ENCODE data around the gene STX4.
"Not testable (repeated sequence)": the region's sequence is repeated elsewhere in the genome, so short reads cannot be mapped to it uniquely, and the experiment has no call there.

The STX4 gene

DNA sequence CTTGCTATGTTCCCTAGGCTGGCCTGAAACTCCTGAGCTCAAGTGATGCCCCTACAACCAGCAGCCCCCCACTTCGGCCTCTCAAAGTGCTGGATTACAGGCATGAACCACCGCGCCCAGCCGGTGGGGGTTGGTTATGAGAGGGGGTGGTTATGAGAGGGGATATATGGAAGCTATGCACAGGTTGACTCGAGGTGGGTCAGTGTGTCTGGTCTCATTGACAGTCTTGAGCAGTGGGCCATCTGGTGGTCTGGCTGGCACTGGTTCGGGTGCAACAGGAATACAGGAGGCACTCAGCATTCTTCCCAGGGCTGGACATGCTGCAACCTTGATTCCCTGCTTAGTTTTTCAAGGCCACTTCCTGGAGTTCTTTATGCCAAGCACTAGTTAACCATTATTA, 17.3 kb upstream of the STX4 start:
- Histone ChIP-seq H4K20me1 (ENCODE audit: insufficient read depth, low read length, poor library complexity, severe bottlenecking) (no peaks in the 10 kb centered on the region), H3K4me1 (ENCODE audit: insufficient read depth, low read length, poor library complexity, severe bottlenecking) (peaks cover 2% of the 10 kb centered on the region), H3K4me3 (ENCODE audit: low read length, poor library complexity, severe bottlenecking) (no peak overlapping the region), H3K79me2 (ENCODE audit: insufficient read depth, low read length) (no peaks in the 10 kb centered on the region), H3F3A (ENCODE audit: low read depth) (no peaks in the 10 kb centered on the region), H3K27me3 (ENCODE audit: insufficient read depth, low read length, poor library complexity, severe bottlenecking) (no peaks in the 10 kb centered on the region), H3K9me3 (ENCODE audit: insufficient read depth, low read depth, low read length) (no peaks in the 10 kb centered on the region), H3K9ac (ENCODE audit: low read depth, low read length, poor library complexity, severe bottlenecking) (no peak overlapping the region), H2AFZ (ENCODE audit: low read length) (no peak overlapping the region), H3K36me3 (ENCODE audit: insufficient read depth, low read length) (no peaks in the 10 kb centered on the region), H3K9me2 (replicated peaks; ENCODE audit: low read depth, low read length) (no peaks in the 10 kb centered on the region), H3K4me2 (ENCODE audit: low read depth, low read length, poor library complexity, severe bottlenecking) (no peak overlapping the region)
- no peak for TF ChIP-seq EZH2phosphoT487 (IDR thresholded peaks at IDR 0.05; ENCODE audit: borderline replicate concordance)
- TF ChIP-seq, protein P1, sequence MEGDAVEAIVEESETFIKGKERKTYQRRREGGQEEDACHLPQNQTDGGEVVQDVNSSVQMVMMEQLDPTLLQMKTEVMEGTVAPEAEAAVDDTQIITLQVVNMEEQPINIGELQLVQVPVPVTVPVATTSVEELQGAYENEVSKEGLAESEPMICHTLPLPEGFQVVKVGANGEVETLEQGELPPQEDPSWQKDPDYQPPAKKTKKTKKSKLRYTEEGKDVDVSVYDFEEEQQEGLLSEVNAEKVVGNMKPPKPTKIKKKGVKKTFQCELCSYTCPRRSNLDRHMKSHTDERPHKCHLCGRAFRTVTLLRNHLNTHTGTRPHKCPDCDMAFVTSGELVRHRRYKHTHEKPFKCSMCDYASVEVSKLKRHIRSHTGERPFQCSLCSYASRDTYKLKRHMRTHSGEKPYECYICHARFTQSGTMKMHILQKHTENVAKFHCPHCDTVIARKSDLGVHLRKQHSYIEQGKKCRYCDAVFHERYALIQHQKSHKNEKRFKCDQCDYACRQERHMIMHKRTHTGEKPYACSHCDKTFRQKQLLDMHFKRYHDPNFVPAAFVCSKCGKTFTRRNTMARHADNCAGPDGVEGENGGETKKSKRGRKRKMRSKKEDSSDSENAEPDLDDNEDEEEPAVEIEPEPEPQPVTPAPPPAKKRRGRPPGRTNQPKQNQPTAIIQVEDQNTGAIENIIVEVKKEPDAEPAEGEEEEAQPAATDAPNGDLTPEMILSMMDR (conservative IDR thresholded peaks at IDR 0.05; ENCODE audit: low read length) = peak; percentile 34

DNA sequence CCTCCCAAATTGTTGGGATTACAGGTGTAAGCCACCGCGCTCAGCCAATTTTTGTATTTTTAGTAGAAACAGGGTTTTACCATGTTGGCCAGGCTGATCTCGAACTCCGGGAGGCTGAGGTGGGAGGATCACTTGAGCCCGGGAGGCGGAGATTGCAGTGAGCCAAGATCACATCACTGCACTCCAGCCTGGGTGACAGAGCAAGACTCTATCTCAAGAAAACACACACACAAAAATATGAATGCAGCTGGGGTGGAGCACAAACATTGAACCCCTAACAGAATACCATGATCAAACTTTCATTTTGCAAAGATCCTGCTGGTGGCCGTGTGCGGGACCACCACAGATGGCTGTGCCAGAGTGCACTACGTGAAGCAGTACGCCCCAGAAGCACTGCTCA, 15.6 kb upstream of the STX4 start:
- H3K9ac ChIP-seq (ENCODE audit: low read depth, low read length, poor library complexity, severe bottlenecking) = not testable (repeated sequence)

DNA sequence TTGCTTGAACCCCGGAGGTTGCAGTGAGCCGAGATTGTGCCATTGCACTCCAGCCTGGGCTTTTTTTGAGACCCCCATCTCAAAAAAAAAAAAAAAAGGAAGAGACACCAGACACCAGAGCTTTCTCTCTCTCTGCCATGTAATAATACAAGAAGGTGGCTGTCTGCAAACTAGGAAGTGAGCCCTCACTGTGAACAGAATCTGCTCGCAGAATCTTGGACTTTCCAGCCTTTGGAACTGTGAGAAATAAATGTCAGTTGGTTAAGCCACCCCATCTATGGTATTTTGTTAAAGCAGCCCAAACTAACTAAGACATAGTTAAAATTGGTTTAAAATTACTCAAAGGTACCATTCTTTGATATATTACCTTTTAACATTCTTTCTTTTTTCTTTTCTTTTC, 12.8 kb upstream of the STX4 start:
- Histone ChIP-seq H3K9me2 (replicated peaks; ENCODE audit: low read depth, low read length) (no peaks in the 10 kb centered on the region), H3K9me3 (ENCODE audit: insufficient read depth, low read depth, low read length) (no peaks in the 10 kb centered on the region), H3K4me2 (ENCODE audit: low read depth, low read length, poor library complexity, severe bottlenecking) (no peak overlapping the region), H3K4me1 (ENCODE audit: insufficient read depth, low read length, poor library complexity, severe bottlenecking) (no peaks in the 10 kb centered on the region), H3K4me3 (ENCODE audit: low read length, poor library complexity, severe bottlenecking) (no peak overlapping the region), H3K36me3 (ENCODE audit: insufficient read depth, low read length) (no peaks in the 10 kb centered on the region), H2AFZ (ENCODE audit: low read length) (no peak overlapping the region), H3F3A (ENCODE audit: low read depth) (no peaks in the 10 kb centered on the region), H3K27me3 (ENCODE audit: insufficient read depth, low read length, poor library complexity, severe bottlenecking) (no peaks in the 10 kb centered on the region), H3K79me2 (ENCODE audit: insufficient read depth, low read length) (no peaks in the 10 kb centered on the region), H4K20me1 (ENCODE audit: insufficient read depth, low read length, poor library complexity, severe bottlenecking) (no peaks in the 10 kb centered on the region), H3K9ac (ENCODE audit: low read depth, low read length, poor library complexity, severe bottlenecking) (no peak overlapping the region)
- no peak for TF ChIP-seq EZH2phosphoT487 (IDR thresholded peaks at IDR 0.05; ENCODE audit: borderline replicate concordance)
- TF ChIP-seq, protein P1 (conservative IDR thresholded peaks at IDR 0.05; ENCODE audit: low read length) = no peak

More for the DNA sequence above, 15.6 kb upstream of the STX4 start:
- H3K36me3 ChIP-seq (ENCODE audit: insufficient read depth, low read length); H4K20me1 ChIP-seq (ENCODE audit: insufficient read depth, low read length, poor library complexity, severe bottlenecking); H2AFZ ChIP-seq (ENCODE audit: low read length); H3K9me3 ChIP-seq (ENCODE audit: insufficient read depth, low read depth, low read length); H3K4me2 ChIP-seq (ENCODE audit: low read depth, low read length, poor library complexity, severe bottlenecking); H3K4me1 ChIP-seq (ENCODE audit: insufficient read depth, low read length, poor library complexity, severe bottlenecking); H3K27me3 ChIP-seq (ENCODE audit: insufficient read depth, low read length, poor library complexity, severe bottlenecking); H3F3A ChIP-seq (ENCODE audit: low read depth); H3K9me2 ChIP-seq (replicated peaks; ENCODE audit: low read depth, low read length); H3K4me3 ChIP-seq (ENCODE audit: low read length, poor library complexity, severe bottlenecking); H3K79me2 ChIP-seq (ENCODE audit: insufficient read depth, low read length): not testable (repeated sequence)

DNA sequence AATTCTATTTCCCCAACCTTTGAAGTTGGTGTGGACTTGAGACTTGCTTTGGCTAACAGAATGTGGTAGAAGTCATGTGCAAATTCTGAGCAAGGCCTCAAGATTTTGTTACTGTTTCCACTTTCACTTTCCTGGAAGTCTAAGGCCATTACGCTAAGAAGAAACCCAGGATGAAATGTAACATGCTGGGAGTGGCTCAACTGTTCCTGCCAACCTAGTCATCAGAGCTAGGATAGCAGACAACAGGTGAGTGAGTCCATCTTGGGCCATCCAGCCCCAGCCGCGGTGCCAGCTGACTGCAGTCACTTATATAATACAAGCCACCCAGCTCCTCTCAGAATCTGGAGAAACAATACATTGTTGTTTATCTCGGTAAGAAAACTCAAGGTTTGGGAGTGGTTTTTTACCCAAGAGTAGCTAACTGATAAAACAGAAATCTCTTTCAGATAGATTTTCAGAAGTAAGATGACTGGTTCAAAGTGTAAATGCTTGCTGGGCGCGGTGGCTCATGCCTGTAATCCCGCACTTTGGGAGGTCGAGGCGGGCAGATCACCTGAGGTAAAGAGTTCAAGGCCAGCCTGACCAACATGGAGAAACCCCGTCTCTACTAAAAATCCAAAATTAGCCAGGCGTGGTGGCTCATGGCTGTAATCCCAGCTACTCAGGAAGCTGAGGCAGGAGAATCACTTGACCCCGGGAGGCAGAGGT, 10.7 kb upstream of the STX4 start:
- H3K4me1 ChIP-seq (ENCODE audit: insufficient read depth, low read length, poor library complexity, severe bottlenecking) = no peaks in the 10 kb centered on the region
- H3K9ac ChIP-seq (ENCODE audit: low read depth, low read length, poor library complexity, severe bottlenecking) = no peak overlapping the region
- no peaks in the 10 kb centered on the region for H3K79me2 ChIP-seq (ENCODE audit: insufficient read depth, low read length)
- no peaks in the 10 kb centered on the region for H3F3A ChIP-seq (ENCODE audit: low read depth)
- no peaks in the 10 kb centered on the region for H3K9me2 ChIP-seq (replicated peaks; ENCODE audit: low read depth, low read length)
- no peak overlapping the region for H3K4me3 ChIP-seq (ENCODE audit: low read length, poor library complexity, severe bottlenecking)
- H4K20me1 ChIP-seq (ENCODE audit: insufficient read depth, low read length, poor library complexity, severe bottlenecking) = no peaks in the 10 kb centered on the region
- no peaks in the 10 kb centered on the region for H3K36me3 ChIP-seq (ENCODE audit: insufficient read depth, low read length)
- H2AFZ ChIP-seq (ENCODE audit: low read length) = 0 out of 2 replicates have a peak overlapping the region, but pooled peaks have one; percentile 13
- H3K4me2 ChIP-seq (ENCODE audit: low read depth, low read length, poor library complexity, severe bottlenecking) = no peak overlapping the region
- TF ChIP-seq, protein P1 (conservative IDR thresholded peaks at IDR 0.05; ENCODE audit: low read length) = no peak
- no peak for TF ChIP-seq EZH2phosphoT487 (IDR thresholded peaks at IDR 0.05; ENCODE audit: borderline replicate concordance)
- H3K9me3 ChIP-seq (ENCODE audit: insufficient read depth, low read depth, low read length) = no peaks in the 10 kb centered on the region
- H3K27me3 ChIP-seq (ENCODE audit: insufficient read depth, low read length, poor library complexity, severe bottlenecking) = no peaks in the 10 kb centered on the region
